Retina (tissue), 1 donor: Measurements from ENCODE around the gene AP4S1.

Experiments used
- DNase-seq: peaks from one replicate; pipeline ENCODE4 v3.0.0-alpha.2; 2016

AP4S1 gene

GRCh38 chr14:31139301-31139847, 113.9 kb downstream of the AP4S1 start:
- no peak for DNase-seq

DNA sequence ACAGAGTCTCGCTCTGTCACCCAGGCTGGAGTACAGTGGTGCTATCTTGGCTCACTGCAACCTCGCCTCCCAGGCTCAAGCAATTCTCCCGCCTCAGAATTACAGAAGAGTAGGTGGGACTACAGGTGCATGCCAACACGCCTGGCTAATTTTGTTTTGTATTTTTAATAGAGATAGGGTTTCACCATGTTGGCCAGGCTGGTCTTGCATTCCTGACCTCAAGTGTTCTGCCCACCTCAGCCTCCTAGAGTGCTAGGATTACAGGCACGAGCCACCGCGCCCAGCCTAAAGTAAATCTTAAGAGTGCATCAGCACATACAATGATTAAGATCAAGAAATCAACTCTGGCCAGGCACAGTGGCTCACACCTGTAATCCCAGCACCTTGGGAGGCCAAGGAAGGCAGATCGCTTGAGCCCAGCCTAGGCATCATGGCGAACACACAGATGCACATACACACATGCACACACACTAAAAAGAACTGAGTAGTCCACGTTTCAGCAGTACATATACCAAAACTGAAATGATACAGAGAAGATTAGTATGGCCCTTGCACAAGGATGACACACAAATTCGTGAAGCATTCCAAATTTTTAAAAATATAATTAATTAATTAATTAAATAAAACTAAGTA, 117.1 kb downstream of the AP4S1 start:
- no peak for DNase-seq
